Fibroblast of the aortic adventitia (primary cell): ENCODE measurements around the gene TRANK1. TPM values are rescaled to one million over a fixed set of nuclear protein-coding genes. Genes with fewer than 3 reads are reported as not detected.
"Not testable (repeated sequence)": the region's sequence is repeated elsewhere in the genome, so short reads cannot be mapped to it uniquely, and the experiment has no call there.

ENCODE experiments used
- DNase-seq: peaks from one replicate; pipeline ENCODE4 v3.0.0-alpha.2; 2010; ENCODE audit warnings: low read depth
- H3K4me3 ChIP-seq: 2 replicates; pipeline ENCODE4 v1.5.1; 2011; ENCODE audit warnings: low read depth, mild to moderate bottlenecking, control low read depth, low read length, moderate library complexity
- CTCF ChIP-seq: IDR thresholded peaks from 2 replicates; pipeline ENCODE4 v1.5.1; 2011; ENCODE audit warnings: mild to moderate bottlenecking, low read length, control low read depth, inconsistent platforms; ENCODE audit not compliant: insufficient read depth
- total RNA-seq: library from RNA; depleted of rRNA; stranded (reverse); fragments of >200 nt; gene quantifications from 2 replicates; pipeline ENCODE4 v1.2.3, GENCODE V29; 2012; ENCODE audit warnings: low replicate concordance

TRANK1 gene
- total RNA-seq, 1 donor, result 32.9 TPM

- no peak overlapping the region for H3K4me3 ChIP-seq
- no peak for DNase-seq
- TF ChIP-seq CTCF, result no peak
Measured at GRCh38 chr3:36909181-36909580, 35.7 kb downstream of the TRANK1 start.

GRCh38 chr3:36908647-36909180 lies 36.1 kb downstream of the TRANK1 start:
- peak overlapping the region; percentile 56 for H3K4me3 ChIP-seq
- TF ChIP-seq CTCF, result no peak
- no peak for DNase-seq

DNA sequence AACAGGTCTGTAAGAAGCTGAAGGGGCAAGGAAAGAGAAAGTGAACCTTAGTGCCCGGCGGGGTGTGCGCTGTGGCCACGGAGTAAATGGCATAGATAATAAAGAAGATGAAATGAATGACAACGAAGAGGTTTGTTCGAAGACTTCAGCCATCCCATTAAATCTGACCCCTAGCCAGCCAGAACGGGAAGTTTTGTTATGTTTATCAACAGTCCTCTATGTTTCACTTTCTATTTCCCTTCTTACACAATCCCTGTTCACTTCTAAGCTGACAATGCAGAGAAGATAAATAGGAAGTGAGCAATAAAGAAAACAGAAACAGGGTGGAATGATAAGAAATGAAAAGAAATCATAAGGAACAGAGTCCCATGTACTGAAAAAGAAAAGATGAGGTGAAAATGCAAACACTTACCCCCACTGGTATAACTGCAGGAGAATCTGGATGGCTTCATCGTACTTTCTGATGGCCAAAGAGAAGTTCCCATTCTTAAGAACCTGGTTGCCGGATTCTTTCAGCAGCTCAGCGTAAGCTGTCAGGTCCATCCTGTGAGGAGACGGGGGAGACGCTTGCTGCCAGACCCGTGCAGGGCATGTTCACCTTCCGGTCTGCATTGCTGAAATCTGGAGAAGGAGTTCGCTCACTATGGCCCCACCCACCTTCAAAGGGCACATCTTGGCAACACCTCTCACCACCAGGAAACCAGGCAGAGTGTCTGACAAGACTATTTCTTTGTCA lies 36.8 kb downstream of the TRANK1 start:
- TF ChIP-seq CTCF, result no peak
- peak overlapping the region; percentile 56 for H3K4me3 ChIP-seq
- peak; percentile 79 for DNase-seq

DNA sequence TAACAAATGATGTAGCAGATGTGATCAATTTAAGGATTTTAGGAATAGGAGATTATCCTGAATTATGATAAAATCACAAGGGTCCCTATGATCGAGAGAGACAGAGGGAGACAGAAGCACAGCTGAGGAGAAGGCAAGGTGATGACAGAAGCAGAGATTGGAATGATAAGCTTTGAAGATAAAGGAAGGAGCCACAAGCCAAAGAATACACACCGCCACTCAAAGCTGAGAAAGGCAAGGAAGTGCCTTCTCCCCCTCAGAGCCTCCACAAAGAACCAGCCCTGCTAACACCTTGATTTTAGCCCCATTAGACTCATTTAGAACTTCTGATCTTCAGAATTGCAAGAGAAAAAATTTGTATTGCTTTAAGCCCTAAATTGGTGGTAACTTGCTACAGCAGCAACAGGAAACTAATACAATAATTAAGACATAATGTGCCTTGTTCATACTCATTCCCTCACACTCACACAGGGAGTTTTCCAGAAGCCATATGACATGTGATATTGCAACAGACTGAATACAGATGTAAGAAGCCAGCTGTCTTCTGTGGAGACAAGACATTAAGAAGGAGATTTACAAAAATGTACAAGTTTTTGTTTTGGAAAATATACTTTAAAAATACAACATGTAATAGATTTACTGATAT lies 38.2 kb downstream of the TRANK1 start:
- DNase-seq, result peak; percentile 68
- no peak for TF ChIP-seq CTCF
- no peak overlapping the region for H3K4me3 ChIP-seq

- no peak overlapping the region for H3K4me3 ChIP-seq
- no peak for TF ChIP-seq CTCF
- no peak for DNase-seq
Measured at GRCh38 chr3:36905545-36905944, 39.3 kb downstream of the TRANK1 start.

DNA sequence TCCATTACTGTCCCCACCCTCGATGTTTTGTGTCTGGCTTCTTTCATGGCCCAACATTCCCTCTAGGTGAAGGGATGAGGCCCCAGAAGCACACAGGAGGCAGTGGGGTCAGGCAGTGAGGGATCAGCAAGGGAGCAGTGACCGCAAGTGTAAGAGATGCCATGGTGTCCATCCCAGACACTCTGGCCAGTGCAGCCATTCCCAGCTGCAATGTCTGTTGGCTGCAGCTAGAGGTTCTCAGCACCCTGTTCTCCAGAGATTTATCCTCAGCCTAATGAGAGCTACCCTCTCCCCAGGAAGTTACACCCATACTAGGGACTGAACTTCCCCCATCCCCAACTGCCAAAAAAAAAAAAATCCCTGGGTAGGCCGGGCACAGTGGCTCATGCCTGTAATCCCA lies 40.2 kb downstream of the TRANK1 start:
- DNase-seq, result peak; percentile 32
- TF ChIP-seq CTCF, result peak; percentile 53
- no peak overlapping the region for H3K4me3 ChIP-seq

DNA sequence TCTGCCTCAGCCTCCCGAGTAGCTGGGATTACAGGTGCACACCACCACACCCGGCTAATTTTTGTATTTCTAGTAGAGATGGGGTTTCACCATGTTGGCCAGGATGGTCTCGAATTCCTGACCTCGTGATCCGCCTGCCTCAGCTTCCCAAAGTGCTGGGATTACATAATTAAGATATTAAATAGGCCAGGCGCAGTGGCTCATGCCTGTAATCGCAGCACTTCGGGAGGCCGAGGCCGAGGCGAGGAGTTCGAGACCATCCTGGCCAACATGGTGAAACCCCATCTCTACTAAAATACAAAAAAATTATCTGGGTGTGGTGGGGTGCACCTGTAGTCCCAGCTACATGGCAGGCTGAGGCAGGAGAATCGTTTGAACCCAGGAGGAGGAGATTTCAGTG lies 40.8 kb downstream of the TRANK1 start:
- not testable (repeated sequence) for H3K4me3 ChIP-seq, DNase-seq
